ENCODE data around the gene DLST.
A peak's percentile ranks its signal among the peaks of the same experiment; 100 is the strongest.

Gene DLST

GRCh38 chr14:74936151-74936550 is 54.4 kb downstream of the DLST start:
- H3K4me3 ChIP-seq (ENCODE audit: low read depth, low read length): no peak overlapping the region
- no peak for DNase-seq (ENCODE audit: low read depth)
- no peak for TF ChIP-seq CTCF (IDR thresholded peaks at IDR 0.05; ENCODE audit: low read depth, low read length, missing control alignments)

GRCh38 chr14:74936731-74937130 is 55.0 kb downstream of the DLST start:
- H3K4me3 ChIP-seq (ENCODE audit: low read depth, low read length): no peak overlapping the region
- TF ChIP-seq CTCF (IDR thresholded peaks at IDR 0.05; ENCODE audit: low read depth, low read length, missing control alignments): no peak
- DNase-seq (ENCODE audit: low read depth): no peak

GRCh38 chr14:74937171-74937570 is 55.5 kb downstream of the DLST start:
- no peak for DNase-seq (ENCODE audit: low read depth)
- TF ChIP-seq CTCF (IDR thresholded peaks at IDR 0.05; ENCODE audit: low read depth, low read length, missing control alignments): no peak
- no peak overlapping the region for H3K4me3 ChIP-seq (ENCODE audit: low read depth, low read length)

GRCh38 chr14:74938531-74939495 is 57.1 kb downstream of the DLST start:
- no peak overlapping the region for H3K4me3 ChIP-seq (ENCODE audit: low read depth, low read length)

GRCh38 chr14:74940956-74941565 is 59.3 kb downstream of the DLST start:
- peak overlapping the region; percentile 60 for H3K4me3 ChIP-seq (ENCODE audit: low read depth, low read length)
- no peak for TF ChIP-seq CTCF (IDR thresholded peaks at IDR 0.05; ENCODE audit: low read depth, low read length, missing control alignments)
- DNase-seq (ENCODE audit: low read depth): no peak

More at GRCh38 chr14:74938531-74939495, 57.1 kb downstream of the DLST start:
- DNase-seq (ENCODE audit: low read depth): no peak
- TF ChIP-seq CTCF (IDR thresholded peaks at IDR 0.05; ENCODE audit: low read depth, low read length, missing control alignments): no peak

- TF ChIP-seq CTCF (IDR thresholded peaks at IDR 0.05; ENCODE audit: low read depth, low read length, missing control alignments): no peak
- peak; percentile 43 for DNase-seq (ENCODE audit: low read depth)
- H3K4me3 ChIP-seq (ENCODE audit: low read depth, low read length): peak overlapping the region; percentile 60
Observed at GRCh38 chr14:74941676-74942097, 60.0 kb downstream of the DLST start.

Measured in GM12864 (cell line).